D341Med (cell line): ENCODE measurements around the gene LTBP1.
"Not testable (repeated sequence)": the region's sequence is repeated elsewhere in the genome, so short reads cannot be mapped to it uniquely, and the experiment has no call there.

ENCODE experiments used
- DNase-seq: peaks from one replicate; pipeline ENCODE4 v3.0.0; 2012; ENCODE audit warnings: low spot score

Gene LTBP1

GRCh38 chr2:33047939-33048338 lies 101.2 kb downstream of the LTBP1 start:
- DNase-seq, result no peak

GRCh38 chr2:33051586-33052360 lies 105.0 kb downstream of the LTBP1 start:
- DNase-seq, result no peak

GRCh38 chr2:33052361-33052735 lies 105.6 kb downstream of the LTBP1 start:
- DNase-seq, result no peak

DNA sequence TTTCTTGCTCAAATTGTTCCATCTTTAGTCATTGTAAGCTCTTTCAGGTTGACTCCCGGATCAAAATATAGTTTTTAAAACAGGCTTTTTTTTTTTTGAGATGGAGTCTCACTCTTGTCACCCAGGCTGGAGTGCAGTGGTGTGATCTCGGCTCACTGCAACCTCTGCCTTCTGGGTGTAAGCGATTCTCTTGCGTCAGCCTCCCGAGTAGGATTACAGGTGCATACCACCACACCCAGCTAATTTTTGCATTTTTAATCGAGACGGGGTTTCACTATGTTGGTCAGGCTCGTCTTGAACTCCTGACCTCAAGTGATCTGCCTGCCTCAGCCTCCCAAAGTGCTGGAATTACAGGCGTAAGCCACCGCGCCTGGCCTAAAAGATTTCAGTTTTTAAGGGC lies 106.0 kb downstream of the LTBP1 start:
- DNase-seq, result not testable (repeated sequence)

- no peak for DNase-seq
Observed at GRCh38 chr2:33056170-33056569, 109.4 kb downstream of the LTBP1 start.

- DNase-seq, result not testable (repeated sequence)
Observed at GRCh38 chr2:33057307-33058028, 110.7 kb downstream of the LTBP1 start.

GRCh38 chr2:33058716-33059470 lies 112.1 kb downstream of the LTBP1 start:
- DNase-seq, result no peak

- DNase-seq, result no peak
Observed at GRCh38 chr2:33059471-33060156, 112.9 kb downstream of the LTBP1 start.

DNA sequence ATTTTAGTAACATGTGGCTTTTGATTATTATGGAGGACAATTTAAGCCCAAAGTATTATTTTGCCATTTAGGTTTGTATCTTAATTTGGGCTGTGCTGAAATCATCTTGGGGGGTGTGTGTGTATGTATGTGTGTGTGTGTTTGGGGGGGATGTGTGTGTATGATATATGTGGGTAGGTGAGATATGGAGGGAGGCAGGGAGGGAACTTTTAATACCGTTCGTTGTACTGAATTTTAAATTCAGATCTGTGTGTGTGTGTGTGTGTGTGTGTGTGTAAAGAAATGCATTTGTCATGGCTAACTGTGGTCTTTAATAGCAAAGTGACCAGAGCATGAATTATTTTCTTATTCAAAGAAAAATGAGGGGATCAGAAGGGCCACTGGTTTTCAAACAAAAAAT lies 113.7 kb downstream of the LTBP1 start:
- DNase-seq, result no peak

DNA sequence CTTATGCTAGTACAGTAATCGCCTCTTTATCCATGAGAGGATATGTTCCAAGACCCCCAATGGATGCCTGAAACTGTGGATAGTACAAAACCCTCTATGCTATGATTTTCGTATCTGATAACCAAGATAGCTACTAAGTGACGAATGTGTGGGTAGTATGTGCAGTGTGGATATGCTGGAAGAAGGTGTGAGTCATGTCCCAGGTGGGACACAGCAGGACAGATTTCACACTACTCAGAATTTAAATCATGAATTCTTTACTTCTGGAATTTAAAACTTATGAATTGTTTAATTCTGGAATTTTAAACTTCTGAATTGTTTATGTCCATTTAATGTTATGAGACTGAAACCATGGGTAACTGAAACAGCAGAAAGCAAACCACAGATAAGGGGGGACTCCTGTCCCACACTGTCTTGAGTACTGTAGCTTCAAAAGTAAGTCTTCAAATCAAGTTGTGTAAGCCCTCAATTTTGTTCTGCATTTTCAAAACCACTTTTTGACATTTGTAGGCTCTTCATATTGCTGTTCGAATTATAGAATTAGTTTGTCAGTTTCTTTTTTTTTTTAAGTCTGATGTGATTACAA lies 116.0 kb downstream of the LTBP1 start:
- no peak for DNase-seq

DNA sequence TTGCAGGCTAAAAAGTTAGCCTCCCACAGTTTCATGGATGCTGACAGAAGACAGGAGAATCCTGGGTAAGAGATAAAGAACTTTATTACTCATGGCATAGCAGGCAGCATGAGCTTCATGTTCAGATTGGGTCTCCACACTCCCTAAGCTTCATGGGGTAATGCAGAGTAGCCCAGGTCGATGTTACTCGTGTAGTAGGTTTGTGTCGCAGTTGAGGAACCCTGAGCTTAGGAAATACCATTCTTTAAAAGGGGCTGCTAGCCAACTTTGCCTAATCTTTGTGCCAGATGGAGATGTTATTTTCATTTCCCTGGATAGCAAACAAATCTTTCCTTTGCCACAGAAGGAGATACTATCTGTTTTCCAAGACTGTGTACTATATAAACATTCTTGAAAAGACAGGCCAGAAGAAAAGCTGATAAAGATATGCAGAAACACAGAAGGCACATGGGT lies 117.6 kb downstream of the LTBP1 start:
- no peak for DNase-seq

DNA sequence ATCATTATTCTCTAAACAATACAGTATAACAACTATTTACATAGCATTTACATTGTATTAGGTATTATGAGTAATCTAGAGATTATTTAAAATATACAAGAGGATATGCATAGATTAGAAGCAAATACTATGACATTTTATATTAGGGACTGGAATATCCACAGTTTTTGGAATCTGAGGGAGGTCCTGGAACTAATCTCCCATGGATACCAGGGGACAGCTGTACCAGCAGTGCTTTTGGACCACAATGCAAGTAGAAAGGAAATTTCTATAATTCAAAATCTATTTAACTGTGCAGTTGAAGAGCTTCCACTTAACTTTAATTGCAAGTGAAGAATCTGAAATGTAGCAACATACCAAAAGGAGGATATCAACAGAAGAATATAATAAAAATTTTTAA lies 120.8 kb downstream of the LTBP1 start:
- DNase-seq, result no peak

- no peak for DNase-seq
Observed at GRCh38 chr2:33068261-33068660, 121.5 kb downstream of the LTBP1 start.

- no peak for DNase-seq
Observed at GRCh38 chr2:33069894-33070651, 123.3 kb downstream of the LTBP1 start.

GRCh38 chr2:33071591-33071990 lies 124.8 kb downstream of the LTBP1 start:
- DNase-seq, result no peak

DNA sequence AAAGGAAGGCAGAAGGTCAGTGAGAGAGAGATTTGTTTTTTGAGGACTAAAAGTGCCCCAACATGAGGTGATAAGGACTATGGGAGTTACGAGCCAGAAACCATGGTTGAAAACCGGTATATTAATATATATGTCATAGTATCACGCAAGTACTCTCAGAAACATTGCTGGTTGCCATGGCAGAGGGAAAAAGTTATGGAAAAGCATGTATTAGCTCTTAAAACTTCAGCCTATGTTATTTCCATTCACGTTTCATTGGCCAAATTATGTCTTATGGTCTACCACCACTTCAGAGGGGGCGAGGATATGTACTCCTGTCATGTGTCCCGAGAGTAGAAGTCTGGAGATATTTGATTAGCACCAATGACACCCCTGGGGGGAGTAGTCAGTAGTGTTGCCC lies 125.9 kb downstream of the LTBP1 start:
- no peak for DNase-seq

- DNase-seq, result no peak
Observed at GRCh38 chr2:33073018-33073417, 126.3 kb downstream of the LTBP1 start.

DNA sequence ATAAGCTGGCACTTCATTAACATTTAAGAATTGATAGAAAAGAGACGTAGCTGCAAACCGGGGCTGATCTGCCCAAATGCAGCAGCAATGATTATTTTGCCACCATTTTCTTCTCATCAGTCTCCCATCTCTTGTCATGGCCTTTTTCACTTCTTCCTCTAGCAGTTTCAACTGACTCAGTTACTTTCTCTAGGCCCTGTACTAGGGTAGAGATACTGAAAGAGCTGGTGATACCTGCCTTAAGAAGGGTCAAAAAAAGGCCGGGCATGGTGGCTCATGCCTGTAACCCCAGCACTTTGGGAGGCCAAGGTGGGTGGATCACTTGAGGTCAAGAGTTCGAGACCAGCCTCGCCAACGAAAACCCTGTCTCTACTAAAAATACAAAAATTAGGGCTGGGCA lies 127.4 kb downstream of the LTBP1 start:
- DNase-seq, result no peak

DNA sequence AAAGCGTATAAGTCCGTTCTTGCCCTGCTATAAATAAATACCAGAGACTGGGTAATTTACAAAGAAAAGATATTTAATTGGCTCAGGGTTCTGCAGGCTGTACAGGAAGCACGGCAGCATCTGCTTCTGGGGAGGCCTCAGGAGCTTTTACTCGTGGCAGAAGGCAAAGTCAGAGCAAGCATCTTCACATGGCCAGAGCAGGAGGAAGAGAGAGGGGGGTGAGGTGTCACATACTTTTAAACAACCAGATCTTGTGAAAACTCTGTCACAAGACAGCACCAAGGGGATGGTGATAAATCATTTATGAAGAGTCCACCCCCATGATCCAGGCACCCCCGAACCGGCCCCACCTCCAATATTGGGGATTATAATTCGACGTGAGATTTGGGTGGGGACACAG lies 130.6 kb downstream of the LTBP1 start:
- DNase-seq, result no peak

DNA sequence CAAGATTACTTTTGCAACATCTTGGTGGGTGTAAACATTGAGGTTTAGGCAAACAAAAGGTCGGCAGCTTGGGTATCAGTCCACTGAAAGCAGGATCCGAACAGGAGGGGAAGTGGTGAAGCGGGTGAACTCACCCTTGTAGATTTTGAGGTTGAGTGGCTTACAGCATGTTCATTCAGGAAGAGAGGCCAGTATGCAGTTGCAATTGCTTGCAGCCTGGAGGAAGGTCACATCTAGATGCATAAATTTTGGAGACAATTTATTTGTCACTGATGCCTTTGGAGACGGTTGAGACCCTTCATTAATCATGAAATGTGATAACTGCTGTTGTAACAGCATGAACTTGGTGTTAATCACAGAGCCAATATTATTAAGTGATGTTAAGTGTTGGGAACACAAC lies 131.1 kb downstream of the LTBP1 start:
- DNase-seq, result no peak

DNA sequence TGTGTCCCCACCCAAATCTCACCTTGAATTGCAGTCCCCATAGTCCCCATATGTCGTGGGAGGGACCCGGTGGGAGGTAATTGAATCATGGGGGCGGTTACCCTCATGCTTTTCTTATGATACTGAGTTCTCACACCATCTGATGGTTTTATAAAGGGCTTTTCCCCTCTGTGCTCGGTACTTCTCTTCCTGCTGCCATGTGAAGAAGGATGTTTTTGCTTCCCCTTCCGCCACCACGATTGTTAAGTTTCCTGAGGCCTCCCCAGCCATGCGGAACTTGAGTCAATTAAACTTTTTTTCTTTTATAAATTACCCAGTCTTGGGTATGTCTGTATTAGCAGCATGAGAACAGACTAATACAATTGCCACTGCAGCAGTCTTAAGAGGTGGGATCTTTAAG lies 134.9 kb downstream of the LTBP1 start:
- no peak for DNase-seq
